Measurements from ENCODE around the gene DAP. TPM values are rescaled to one million over a fixed set of nuclear protein-coding genes. Genes with fewer than 3 reads are reported as not detected.

DAP gene
- total and polyA plus RNA-seq, 2 experiments from 2014 or later: 30.0 to 105 TPM

DNA sequence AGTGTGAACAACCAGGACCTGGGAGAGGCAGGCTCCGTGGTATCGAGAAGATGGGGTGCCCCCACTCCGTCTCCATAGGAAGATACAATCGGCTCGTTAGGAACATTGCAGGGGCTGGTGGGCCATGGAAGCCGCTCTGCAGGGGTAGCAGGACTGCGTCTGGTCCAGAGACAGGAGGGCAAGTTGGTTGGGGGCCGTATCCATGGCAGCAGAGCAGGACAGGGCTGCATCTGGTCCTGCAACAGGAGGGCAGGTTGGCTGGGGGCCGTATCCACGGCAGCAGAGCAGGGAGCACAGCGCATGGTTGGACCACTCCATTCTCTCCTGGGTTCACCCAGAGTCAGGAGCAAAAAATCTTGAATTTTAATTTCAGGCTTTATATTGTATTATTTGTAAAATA lies 99.0 kb downstream of the DAP start:
- no peak overlapping the region for H3K27ac ChIP-seq
- no peak for DNase-seq (ENCODE audit: low read depth in 1 of 2, low spot score in 1 of 2)
- no peak overlapping the region for H3K4me3 ChIP-seq
- H3K27me3 ChIP-seq: no peaks in the 10 kb centered on the region
- TF ChIP-seq, protein P1, sequence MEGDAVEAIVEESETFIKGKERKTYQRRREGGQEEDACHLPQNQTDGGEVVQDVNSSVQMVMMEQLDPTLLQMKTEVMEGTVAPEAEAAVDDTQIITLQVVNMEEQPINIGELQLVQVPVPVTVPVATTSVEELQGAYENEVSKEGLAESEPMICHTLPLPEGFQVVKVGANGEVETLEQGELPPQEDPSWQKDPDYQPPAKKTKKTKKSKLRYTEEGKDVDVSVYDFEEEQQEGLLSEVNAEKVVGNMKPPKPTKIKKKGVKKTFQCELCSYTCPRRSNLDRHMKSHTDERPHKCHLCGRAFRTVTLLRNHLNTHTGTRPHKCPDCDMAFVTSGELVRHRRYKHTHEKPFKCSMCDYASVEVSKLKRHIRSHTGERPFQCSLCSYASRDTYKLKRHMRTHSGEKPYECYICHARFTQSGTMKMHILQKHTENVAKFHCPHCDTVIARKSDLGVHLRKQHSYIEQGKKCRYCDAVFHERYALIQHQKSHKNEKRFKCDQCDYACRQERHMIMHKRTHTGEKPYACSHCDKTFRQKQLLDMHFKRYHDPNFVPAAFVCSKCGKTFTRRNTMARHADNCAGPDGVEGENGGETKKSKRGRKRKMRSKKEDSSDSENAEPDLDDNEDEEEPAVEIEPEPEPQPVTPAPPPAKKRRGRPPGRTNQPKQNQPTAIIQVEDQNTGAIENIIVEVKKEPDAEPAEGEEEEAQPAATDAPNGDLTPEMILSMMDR (IDR thresholded peaks at IDR 0.05; ENCODE audit: low read depth, low read length): no peak
- H3K4me1 ChIP-seq (ENCODE audit: low read depth): no peaks in the 10 kb centered on the region
- H3K36me3 ChIP-seq: no peaks in the 10 kb centered on the region
- H3K9me3 ChIP-seq (ENCODE audit: low read depth): no peaks in the 10 kb centered on the region

DNA sequence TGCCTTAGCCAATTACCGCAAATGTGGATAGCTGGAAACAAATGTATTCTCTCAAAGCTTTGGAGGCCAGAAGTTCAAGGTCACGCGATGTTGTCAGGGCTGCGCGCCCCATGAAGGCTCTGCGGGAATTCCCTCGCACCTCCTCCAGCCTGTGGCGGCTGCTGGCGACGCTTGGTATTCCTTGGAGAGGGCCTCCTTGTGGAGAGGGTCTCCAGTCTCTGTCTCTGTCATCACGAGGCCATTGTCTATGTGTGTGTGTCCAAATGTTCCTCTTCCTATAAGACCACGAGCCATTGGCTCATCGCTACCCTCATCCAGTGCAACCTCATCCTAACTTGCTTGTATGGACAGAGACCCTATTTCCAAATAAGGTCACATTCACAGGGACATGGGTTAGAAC lies 99.6 kb downstream of the DAP start:
- no peak for DNase-seq (ENCODE audit: low read depth in 1 of 2, low spot score in 1 of 2)

DNA sequence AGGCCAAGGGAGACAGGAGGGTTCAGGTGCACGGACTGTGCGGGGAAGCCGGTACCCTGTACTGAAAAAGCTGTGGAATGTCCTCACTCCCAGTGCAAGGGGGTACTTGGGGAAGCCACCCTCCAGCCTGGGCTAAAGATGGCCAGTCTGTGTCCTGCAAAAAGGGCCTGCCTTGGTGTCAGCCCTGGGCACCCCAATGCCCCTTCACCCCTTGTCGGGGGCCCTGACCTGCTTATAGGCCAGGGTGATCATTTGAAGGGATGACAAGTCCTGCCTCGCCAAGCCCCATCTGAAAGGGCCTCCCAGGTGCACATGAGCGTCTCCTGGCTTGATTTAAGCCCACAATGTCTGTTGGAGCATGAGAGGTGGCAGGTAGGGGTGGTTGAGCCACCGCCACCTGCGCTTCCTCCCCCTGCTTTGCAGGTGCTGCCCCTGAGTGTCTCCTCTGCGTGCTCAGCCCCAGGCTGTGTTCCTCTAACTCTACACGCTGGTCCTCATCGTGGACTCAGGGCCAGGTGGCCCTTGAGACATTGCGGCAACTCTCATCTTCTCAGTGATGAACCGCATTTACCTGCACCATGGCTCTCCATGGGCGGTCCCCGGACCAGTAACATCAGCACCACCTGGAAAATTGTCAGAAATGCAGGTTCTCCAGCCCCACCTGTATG lies 100.2 kb downstream of the DAP start:
- Histone ChIP-seq H3K27me3 (no peaks in the 10 kb centered on the region), H3K4me3 (no peak overlapping the region), H3K9me3 (ENCODE audit: low read depth) (no peaks in the 10 kb centered on the region), H3K4me1 (ENCODE audit: low read depth) (no peaks in the 10 kb centered on the region), H3K36me3 (no peaks in the 10 kb centered on the region), H3K27ac (no peak overlapping the region)
- no peak for DNase-seq (ENCODE audit: low read depth in 1 of 2, low spot score in 1 of 2)
- TF ChIP-seq, protein P1 (IDR thresholded peaks at IDR 0.05; ENCODE audit: low read depth, low read length): no peak

More for the DNA sequence above, 99.6 kb downstream of the DAP start:
- no peaks in the 10 kb centered on the region for H3K4me1 ChIP-seq (ENCODE audit: low read depth)
- no peak overlapping the region for H3K27ac ChIP-seq
- TF ChIP-seq, protein P1 (IDR thresholded peaks at IDR 0.05; ENCODE audit: low read depth, low read length): no peak
- no peak overlapping the region for H3K4me3 ChIP-seq
- H3K36me3 ChIP-seq: no peaks in the 10 kb centered on the region
- no peaks in the 10 kb centered on the region for H3K27me3 ChIP-seq
- H3K9me3 ChIP-seq (ENCODE audit: low read depth): no peaks in the 10 kb centered on the region

DNA sequence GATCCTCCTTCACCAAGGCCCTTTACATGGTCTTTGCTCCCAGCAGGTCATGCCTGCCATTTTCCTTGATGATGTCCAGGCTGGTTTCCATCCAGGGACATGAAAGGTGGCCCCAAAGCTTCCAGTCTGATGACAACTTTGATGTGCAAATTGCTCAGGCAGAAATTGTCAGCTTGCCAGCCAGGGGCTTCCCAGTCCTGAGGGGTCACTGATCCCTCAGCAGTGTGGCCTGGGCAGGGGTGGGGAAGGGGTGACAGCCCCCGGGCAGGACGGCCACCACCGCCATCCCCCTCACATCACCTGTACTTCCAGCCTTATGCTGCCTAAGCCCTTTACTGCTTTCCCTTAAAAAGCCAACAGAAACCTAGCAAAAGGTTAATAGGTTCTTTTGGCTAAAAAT lies 100.9 kb downstream of the DAP start:
- H3K9me3 ChIP-seq (ENCODE audit: low read depth): no peaks in the 10 kb centered on the region
- H3K27me3 ChIP-seq: no peaks in the 10 kb centered on the region
- TF ChIP-seq, protein P1 (IDR thresholded peaks at IDR 0.05; ENCODE audit: low read depth, low read length): no peak
- DNase-seq (ENCODE audit: low read depth in 1 of 2, low spot score in 1 of 2): no peak
- H3K4me1 ChIP-seq (ENCODE audit: low read depth): no peaks in the 10 kb centered on the region
- no peak overlapping the region for H3K4me3 ChIP-seq
- H3K36me3 ChIP-seq: no peaks in the 10 kb centered on the region
- no peak overlapping the region for H3K27ac ChIP-seq

DNA sequence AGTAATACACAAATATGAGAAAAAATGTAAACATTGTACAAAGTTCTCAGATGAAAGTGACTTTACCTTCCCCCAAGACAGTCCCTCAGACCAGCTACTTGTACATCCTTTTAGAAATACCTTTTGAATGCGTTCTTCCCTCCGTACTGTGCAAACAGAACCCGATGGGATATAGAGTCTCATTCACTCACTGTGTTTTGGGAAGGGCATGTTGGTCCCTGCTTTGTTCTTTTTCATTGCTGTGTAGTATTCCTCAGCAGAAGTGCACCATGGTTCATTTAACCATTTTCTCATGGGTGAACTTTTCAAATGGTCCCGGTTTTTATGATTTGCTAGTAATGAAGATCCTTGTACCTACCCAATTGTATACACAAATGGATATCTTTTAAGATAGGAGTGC lies 102.8 kb downstream of the DAP start:
- no peak for DNase-seq (ENCODE audit: low read depth in 1 of 2, low spot score in 1 of 2)
- H3K36me3 ChIP-seq: no peaks in the 10 kb centered on the region
- no peaks in the 10 kb centered on the region for H3K27me3 ChIP-seq
- H3K9me3 ChIP-seq (ENCODE audit: low read depth): no peaks in the 10 kb centered on the region
- TF ChIP-seq, protein P1 (IDR thresholded peaks at IDR 0.05; ENCODE audit: low read depth, low read length): no peak
- no peaks in the 10 kb centered on the region for H3K4me1 ChIP-seq (ENCODE audit: low read depth)
- H3K27ac ChIP-seq: no peak overlapping the region
- H3K4me3 ChIP-seq: no peak overlapping the region

Data from cardiac muscle cell (in vitro differentiated cells and primary cell).